Coronary artery (tissue), 2 donors: ENCODE measurements around the gene PPL.

Experiments
- DNase-seq: peaks from one replicate; pipeline ENCODE4 v3.0.0-alpha.2; 2017; ENCODE audit warnings: low spot score
- H3K27ac ChIP-seq, 2 donors: fragments of 200-600 bp; sonication (generic); one replicate each; pipeline ENCODE4 v1.5.1; 2016 to 2019
- H3K4me3 ChIP-seq: fragments of 200-600 bp; sonication (generic); 2 replicates; pipeline ENCODE4 v1.5.1; 2016; ENCODE audit warnings: mild to moderate bottlenecking, moderate library complexity
- TF ChIP-seq, protein P1 (sequence below): fragments of 200-600 bp; sonication (generic); IDR thresholded peaks from one replicate; pipeline ENCODE4 v1.5.1; 2019; ENCODE audit warnings: antibody characterized with exemption

PPL gene

DNA sequence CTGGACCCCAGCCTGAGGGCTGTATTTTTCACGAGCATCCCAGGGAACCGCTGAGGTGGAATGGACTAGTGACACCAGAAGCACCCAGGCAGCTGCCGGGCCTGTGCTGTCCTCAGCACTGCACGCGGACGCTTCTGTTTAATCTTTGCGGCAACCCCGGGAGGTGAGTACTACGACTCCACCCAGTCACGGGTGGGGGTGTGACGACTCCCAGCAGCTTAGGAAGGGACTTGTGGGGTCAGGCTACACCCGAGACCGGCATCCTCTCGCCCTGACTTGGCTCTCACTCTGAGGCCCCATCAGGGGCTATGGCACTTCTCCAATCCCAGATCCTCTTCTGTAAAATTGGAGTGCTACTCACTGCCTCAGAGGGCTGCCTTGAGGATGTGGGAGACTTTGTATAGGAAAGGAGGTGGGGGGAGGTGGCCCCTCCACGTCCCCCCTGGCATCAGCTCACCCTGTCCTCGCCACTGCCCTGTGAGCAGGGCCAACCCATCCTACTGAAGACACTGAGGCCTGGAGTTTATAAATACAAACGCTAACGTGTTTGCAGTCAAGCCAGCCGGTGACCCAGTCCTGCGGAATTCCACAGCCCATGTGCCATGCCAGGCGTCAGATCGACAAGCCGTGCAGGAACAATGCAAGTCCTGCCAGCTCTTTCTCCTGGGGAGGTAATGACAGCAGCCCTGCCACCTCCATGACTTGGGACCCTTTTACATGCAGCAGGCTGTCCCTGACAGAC lies 44.4 kb downstream of the PPL start:
- DNase-seq, result no peak
- TF ChIP-seq, protein P1, sequence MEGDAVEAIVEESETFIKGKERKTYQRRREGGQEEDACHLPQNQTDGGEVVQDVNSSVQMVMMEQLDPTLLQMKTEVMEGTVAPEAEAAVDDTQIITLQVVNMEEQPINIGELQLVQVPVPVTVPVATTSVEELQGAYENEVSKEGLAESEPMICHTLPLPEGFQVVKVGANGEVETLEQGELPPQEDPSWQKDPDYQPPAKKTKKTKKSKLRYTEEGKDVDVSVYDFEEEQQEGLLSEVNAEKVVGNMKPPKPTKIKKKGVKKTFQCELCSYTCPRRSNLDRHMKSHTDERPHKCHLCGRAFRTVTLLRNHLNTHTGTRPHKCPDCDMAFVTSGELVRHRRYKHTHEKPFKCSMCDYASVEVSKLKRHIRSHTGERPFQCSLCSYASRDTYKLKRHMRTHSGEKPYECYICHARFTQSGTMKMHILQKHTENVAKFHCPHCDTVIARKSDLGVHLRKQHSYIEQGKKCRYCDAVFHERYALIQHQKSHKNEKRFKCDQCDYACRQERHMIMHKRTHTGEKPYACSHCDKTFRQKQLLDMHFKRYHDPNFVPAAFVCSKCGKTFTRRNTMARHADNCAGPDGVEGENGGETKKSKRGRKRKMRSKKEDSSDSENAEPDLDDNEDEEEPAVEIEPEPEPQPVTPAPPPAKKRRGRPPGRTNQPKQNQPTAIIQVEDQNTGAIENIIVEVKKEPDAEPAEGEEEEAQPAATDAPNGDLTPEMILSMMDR, result no peak
- Histone ChIP-seq H3K4me3 (no peak overlapping the region), H3K27ac (no peak overlapping the region)

DNA sequence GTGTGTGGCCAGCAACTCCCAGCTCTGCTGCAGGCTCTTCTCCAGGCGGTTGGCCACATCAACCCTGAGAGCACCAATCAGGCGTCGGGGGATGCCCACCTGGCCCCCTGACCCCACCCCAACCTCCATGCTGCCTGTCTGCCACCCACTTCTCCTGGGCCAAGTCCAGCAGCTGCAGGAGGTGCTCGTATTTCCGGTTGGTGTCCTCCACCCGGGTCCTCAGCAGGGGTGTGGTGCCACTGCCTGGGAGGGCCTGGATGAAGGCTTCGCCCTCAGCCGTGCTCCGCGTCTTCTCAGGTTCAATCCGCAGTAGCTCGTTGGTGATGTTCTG lies 45.1 kb downstream of the PPL start:
- no peak overlapping the region for H3K4me3 ChIP-seq
- no peak overlapping the region for H3K27ac ChIP-seq
- TF ChIP-seq, protein P1, result no peak
- DNase-seq, result no peak

- no peak overlapping the region for H3K4me3 ChIP-seq
- no peak overlapping the region for H3K27ac ChIP-seq
- DNase-seq, result no peak
- TF ChIP-seq, protein P1, result no peak
These were observed 45.7 kb downstream of the PPL start for GRCh38 chr16:4891097-4891885.

- TF ChIP-seq, protein P1, result no peak
- no peak overlapping the region for H3K27ac ChIP-seq
- H3K4me3 ChIP-seq, result no peak overlapping the region
- DNase-seq, result no peak
These were observed 46.3 kb downstream of the PPL start for GRCh38 chr16:4890686-4891085.

DNA sequence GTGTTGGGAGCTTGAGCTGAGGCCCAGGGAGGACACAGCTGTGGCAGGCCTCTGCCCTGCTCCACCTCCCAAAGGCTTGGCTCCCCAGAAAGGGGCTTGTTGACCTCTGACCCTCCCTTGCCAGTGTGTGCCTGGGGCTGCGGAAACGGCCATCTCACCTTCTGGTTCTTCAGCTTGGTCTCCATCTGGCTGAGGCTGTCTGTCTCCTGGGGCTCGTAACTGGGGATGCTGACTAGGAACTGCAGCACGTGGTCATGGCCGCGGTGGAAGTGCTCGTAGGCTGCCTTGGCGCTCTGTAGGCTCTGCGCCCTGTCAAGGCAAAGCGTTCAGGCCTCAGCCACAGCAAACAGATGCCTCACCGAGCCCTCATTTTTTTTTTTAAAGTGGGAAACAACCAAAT lies 46.9 kb downstream of the PPL start:
- Histone ChIP-seq H3K4me3 (no peak overlapping the region), H3K27ac (no peak overlapping the region)
- no peak for DNase-seq
- TF ChIP-seq, protein P1, result no peak

DNA sequence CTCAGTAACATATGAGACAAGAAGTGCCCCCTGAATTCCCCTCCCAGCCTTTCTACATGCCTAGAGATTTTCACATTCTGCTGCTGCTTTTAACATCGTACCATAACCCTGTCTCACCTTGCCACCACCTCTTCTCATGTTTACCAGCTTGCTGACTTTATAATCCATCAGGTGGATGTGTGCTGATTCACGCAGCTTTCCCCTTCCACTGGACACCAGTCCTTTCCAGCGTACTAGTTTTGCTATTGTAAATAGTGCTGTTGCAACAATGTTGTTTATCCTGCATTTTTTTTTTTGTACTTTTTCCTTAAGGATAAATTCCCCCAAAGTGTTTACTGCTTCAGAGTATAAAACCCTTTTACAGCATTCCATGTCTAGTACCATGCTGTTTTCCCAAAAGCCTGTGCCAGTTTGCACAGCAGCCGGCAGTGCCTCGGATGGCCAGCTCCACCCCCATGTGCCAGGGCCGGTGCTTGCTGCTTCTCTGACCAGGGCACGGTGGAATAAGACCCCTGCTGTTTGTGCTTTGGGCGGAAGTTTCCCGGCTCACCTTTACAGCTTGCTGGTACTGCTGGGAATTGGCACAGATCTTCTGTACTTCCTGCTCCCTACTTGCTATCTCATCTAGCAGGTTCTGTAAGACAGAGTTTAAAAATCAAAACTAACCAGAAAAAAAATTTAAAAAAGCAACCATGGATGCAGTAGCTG lies 48.4 kb downstream of the PPL start:
- Histone ChIP-seq H3K4me3 (no peak overlapping the region), H3K27ac (no peak overlapping the region)
- DNase-seq, result no peak
- TF ChIP-seq, protein P1, result no peak
